GM12878 (cell line): ENCODE results near the gene CACNA1S.

Experiments
- CBX3 ChIP-seq: fragments of 200-600 bp; sonication (generic); IDR thresholded peaks from 2 replicates; pipeline ENCODE4 v1.6.1; 2016; ENCODE audit warnings: low read depth, borderline replicate concordance
- CTCF ChIP-seq, 3 experiments: IDR thresholded peaks in 2 of 3; conservative IDR thresholded peaks in 1 of 3; 2 replicates each; pipeline ENCODE4 v1.5.1; 2011; ENCODE audit warnings: low read depth in 3 of 3, low read length in 3 of 3, mild to moderate bottlenecking in 3 of 3, control low read depth in 2 of 3, moderate library complexity in 2 of 3, inconsistent platforms in 1 of 3, mixed read lengths in 1 of 3; ENCODE audit not compliant: control insufficient read depth in 2 of 3, insufficient read depth in 1 of 3; ENCODE audit errors: extremely low read depth in 1 of 3
- EGR1 ChIP-seq, 2 experiments: IDR thresholded peaks; 1 replicate in 1 of 2; 2 replicates in 1 of 2; pipeline ENCODE4 v1.6.1; 2011 to 2012; ENCODE audit warnings: low read depth in 2 of 2, low read length in 2 of 2, borderline replicate concordance in 1 of 2, mild to moderate bottlenecking in 1 of 2, moderate library complexity in 1 of 2
- KAT2A ChIP-seq: conservative IDR thresholded peaks from 2 replicates; pipeline ENCODE4 v1.6.1; 2011; ENCODE audit warnings: low read depth, low read length; ENCODE audit not compliant: control insufficient read depth
- LARP7 ChIP-seq: fragments of 450-650 bp; IDR thresholded peaks from 2 replicates; pipeline ENCODE4 v1.6.1; 2017; ENCODE audit warnings: mild to moderate bottlenecking
- NBN ChIP-seq: fragments of 450-650 bp; IDR thresholded peaks from 2 replicates; pipeline ENCODE4 v1.6.1; 2016
- POLR2A ChIP-seq: IDR thresholded peaks from 2 replicates; pipeline ENCODE4 v1.6.1; 2011; ENCODE audit warnings: low read depth, mild to moderate bottlenecking, low read length
- STAT3 ChIP-seq: IDR thresholded peaks from 2 replicates; pipeline ENCODE4 v1.6.1; 2011; ENCODE audit warnings: low read depth, low read length, improper control_type of control experiment
- TF ChIP-seq, protein P1 (sequence below): fragments of 450-650 bp; IDR thresholded peaks from 2 replicates; pipeline ENCODE4 v1.6.1; 2016; ENCODE audit warnings: mild to moderate bottlenecking

DNA sequence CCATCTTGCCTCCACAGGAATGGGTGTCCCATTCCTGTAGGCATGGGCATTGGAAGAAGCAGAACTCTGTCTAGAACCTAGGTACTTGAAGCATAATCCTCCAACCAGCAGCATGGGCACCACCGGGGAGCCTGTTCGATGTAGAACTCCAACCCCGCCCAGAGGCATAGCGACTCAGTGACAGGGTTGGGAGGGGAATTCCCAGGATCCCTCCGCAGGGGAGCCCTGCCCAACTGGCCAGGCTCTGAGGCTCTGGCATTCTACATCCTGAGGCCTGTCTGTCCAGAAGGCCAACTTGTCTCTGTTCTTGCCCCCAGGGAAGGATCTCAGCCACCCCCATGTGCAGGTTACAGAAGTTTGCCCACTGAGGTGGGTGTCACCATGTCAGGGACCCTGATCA is 38.2 kb downstream of the CACNA1S start:
- TF ChIP-seq CBX3 (no peak), POLR2A (no peak), EGR1 (IDR thresholded peaks at IDR 0.05; ENCODE audit: borderline replicate concordance in 1 of 2, low read depth in 2 of 2, low read length in 2 of 2) (no peak), CTCF (IDR thresholded peaks at IDR 0.05 in 2 of 3, conservative IDR thresholded peaks at IDR 0.05 in 1 of 3; ENCODE audit: control insufficient read depth in 2 of 3, extremely low read depth in 1 of 3, insufficient read depth in 1 of 3, low read depth in 3 of 3, low read length in 3 of 3) (no peak), NBN (no peak), STAT3 (no peak), KAT2A (no peak), LARP7 (no peak)
- TF ChIP-seq, protein P1, sequence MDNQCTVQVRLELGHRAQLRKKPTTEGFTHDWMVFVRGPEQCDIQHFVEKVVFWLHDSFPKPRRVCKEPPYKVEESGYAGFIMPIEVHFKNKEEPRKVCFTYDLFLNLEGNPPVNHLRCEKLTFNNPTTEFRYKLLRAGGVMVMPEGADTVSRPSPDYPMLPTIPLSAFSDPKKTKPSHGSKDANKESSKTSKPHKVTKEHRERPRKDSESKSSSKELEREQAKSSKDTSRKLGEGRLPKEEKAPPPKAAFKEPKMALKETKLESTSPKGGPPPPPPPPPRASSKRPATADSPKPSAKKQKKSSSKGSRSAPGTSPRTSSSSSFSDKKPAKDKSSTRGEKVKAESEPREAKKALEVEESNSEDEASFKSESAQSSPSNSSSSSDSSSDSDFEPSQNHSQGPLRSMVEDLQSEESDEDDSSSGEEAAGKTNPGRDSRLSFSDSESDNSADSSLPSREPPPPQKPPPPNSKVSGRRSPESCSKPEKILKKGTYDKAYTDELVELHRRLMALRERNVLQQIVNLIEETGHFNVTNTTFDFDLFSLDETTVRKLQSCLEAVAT = no peak
